K562 (cell line): ENCODE data around the gene NPIPB6. TPM values are rescaled to one million over a fixed set of nuclear protein-coding genes. Genes with fewer than 3 reads are reported as not detected.
"Not testable (repeated sequence)": the region's sequence is repeated elsewhere in the genome, so short reads cannot be mapped to it uniquely, and the experiment has no call there.

Source experiments
- ATAC-seq: fragments of 200-7000 bp; cut with Tn5 transposase; 3 replicates; pipeline ENCODE4 v1.9.1; 2020; ENCODE audit warnings: moderate library complexity
- BruUV-seq: library from RNA; stranded (reverse); fragments of 400-500 nt; replicated peaks from 2 replicates; lab custom pipeline; 2021; lab: Mats Ljungman, UMichigan
- CTCF ChIA-PET: fragments of 300-600 bp; formaldehyde crosslinking; extraction: SDS; loops from one replicate; lab custom pipeline; 2021; ENCODE audit warnings: low intra/inter-chr PET ratio; lab: Yijun Ruan, JAX
- POLR2A ChIA-PET: fragments of 300-600, 350-650 bp; sonication (Branson Sonifier 250); formaldehyde crosslinking; extraction: SDS; loops from one replicate; lab custom pipeline; 2021; ENCODE audit warnings: antibody characterized with exemption, inconsistent platforms; lab: Yijun Ruan, JAX
- DNase-seq, 4 experiments: peaks; one replicate each; pipeline versions ENCODE4 v3.0.0 to v3.0.0-alpha.2; 2011 to 2018; ENCODE audit warnings: low spot score in 3 of 4, mixed read lengths in 3 of 4; ENCODE audit errors: extremely low read depth in 1 of 4
- FAIRE-seq: peaks from 2 replicates; lab custom pipeline; 2011; peaks lifted over from hg19 to GRCh38; lab: Jason Lieb, UNC
- H2AFZ ChIP-seq: 2 replicates; pipeline ENCODE4 v1.6.0; 2011; ENCODE audit warnings: low read depth, low read length, control low read depth, inconsistent platforms
- H3K27ac ChIP-seq: fragments of 200-600 bp; 3 replicates; pipeline ENCODE4 v1.8.0; 2011; ENCODE audit warnings: low read depth, mild to moderate bottlenecking, control low read depth, inconsistent platforms, low read length, moderate library complexity, mixed read lengths; ENCODE audit errors: extremely low read depth
- H3K27me3 ChIP-seq, 2 experiments: fragments of 300-600 bp in 1 of 2; 2 replicates in 1 of 2; 3 replicates in 1 of 2; pipeline versions ENCODE4 v1.6.0 to v1.8.0; 2011; ENCODE audit warnings: inconsistent platforms in 2 of 2, low read length in 2 of 2, mild to moderate bottlenecking in 1 of 2, mixed read lengths in 1 of 2, moderate library complexity in 1 of 2; ENCODE audit not compliant: control insufficient read depth in 2 of 2, insufficient read depth in 2 of 2
- H3K36me3 ChIP-seq: fragments of 300-600 bp; 3 replicates; pipeline ENCODE4 v1.8.0; 2011; ENCODE audit warnings: mild to moderate bottlenecking, low read length, inconsistent platforms; ENCODE audit not compliant: control insufficient read depth, insufficient read depth
- H3K4me1 ChIP-seq, 2 experiments: fragments of 200-600 bp in 1 of 2; replicated peaks in 1 of 2; 2 replicates in 1 of 2; 3 replicates in 1 of 2; pipeline versions ENCODE4 v1.5.1 to v1.8.0; 2011; ENCODE audit warnings: inconsistent platforms in 2 of 2, low read length in 2 of 2, mild to moderate bottlenecking in 1 of 2, mixed read lengths in 1 of 2, moderate library complexity in 1 of 2; ENCODE audit not compliant: control insufficient read depth in 2 of 2, insufficient read depth in 2 of 2
- H3K4me2 ChIP-seq: 2 replicates; pipeline ENCODE4 v1.6.1; 2011; ENCODE audit warnings: low read length, control low read depth, inconsistent platforms, mixed read lengths; ENCODE audit not compliant: insufficient read depth
- H3K4me3 ChIP-seq: fragments of 200-600 bp; sonication (generic), shearing (Covaris generic); 2 replicates; pipeline ENCODE4 v1.5.1; 2016; ENCODE audit warnings: control low read depth, inconsistent platforms
- H3K79me2 ChIP-seq: fragments of 200-600 bp; 3 replicates; pipeline ENCODE4 v1.8.0; 2011; ENCODE audit warnings: low read length, inconsistent platforms; ENCODE audit not compliant: control insufficient read depth, insufficient read depth
- H3K9ac ChIP-seq, 2 experiments: 2 replicates each; pipeline versions ENCODE4 v1.6.0 to v1.6.1; 2011; ENCODE audit warnings: low read depth in 2 of 2, low read length in 2 of 2, control low read depth in 1 of 2, inconsistent platforms in 1 of 2, mild to moderate bottlenecking in 1 of 2, mixed read lengths in 1 of 2; ENCODE audit not compliant: insufficient read depth in 1 of 2
- H3K9me1 ChIP-seq: one replicate; pipeline ENCODE4 v1.6.0; 2011; ENCODE audit warnings: inconsistent platforms, mild to moderate bottlenecking, low read length, moderate library complexity; ENCODE audit not compliant: control insufficient read depth, insufficient read depth
- H3K9me3 ChIP-seq: replicated peaks from 2 replicates; pipeline ENCODE4 v1.5.1; 2011; ENCODE audit warnings: low read depth, low read length, inconsistent platforms; ENCODE audit not compliant: control insufficient read depth, insufficient read depth
- H4K20me1 ChIP-seq: replicated peaks from 2 replicates; pipeline ENCODE4 v1.6.1; 2011; ENCODE audit warnings: low read length, inconsistent platforms, mixed read lengths; ENCODE audit not compliant: control insufficient read depth, insufficient read depth
- WGBS: fragments of 100-300 bp; shearing (Covaris generic); methylation state at CpG from one replicate; pipeline ENCODE4 v1.1.6; 2016; ENCODE audit warnings: low coverage, mixed read lengths; ENCODE audit not compliant: insufficient coverage; ENCODE audit errors: missing lambda C conversion rate; 5-methylcytosine and 5-hydroxymethylcytosine counted together
- in situ Hi-C: fragments of 300-500 bp; cut with MboI; formaldehyde crosslinking; loops from 4 replicates; pipeline ENCODE4 v1.15.0; 2018; ENCODE audit warnings: inconsistent platforms, mixed read lengths
- intact Hi-C: fragments of 100-400 bp; cut with micrococcal nuclease; formaldehyde crosslinking; loops from 2 replicates; pipeline ENCODE4 v1.14.2; 2022
- polyA plus RNA-seq, 8 experiments: library from polyadenylated mRNA; depleted of rRNA in 4 of 8; stranded (reverse) in 5 of 8; unstranded in 3 of 8; fragments of >200 nt; fragmentation: Nextera tagmentation in 2 of 8; fragmentation: Illumina TruSeq in 1 of 8; extraction: Ambion mirVana in 2 of 8; extraction: Trizol in 1 of 8; gene quantifications; 2 replicates each; pipeline versions ENCODE4 v1.2.1 to v1.2.3, GENCODE V29; 2011 to 2014; ENCODE audit warnings: inconsistent platforms in 1 of 8, missing spikeins in 1 of 8
- total RNA-seq, 7 experiments: library from RNA; depleted of rRNA in 6 of 7; stranded (reverse); fragments of >200 nt in 6 of 7; fragmentation: Illumina TruSeq in 2 of 7; extraction: Trizol in 2 of 7; gene quantifications; 2 replicates each; pipeline versions ENCODE4 v1.2.1 to v1.2.3, GENCODE V29; 2011 to 2021; ENCODE audit warnings: low replicate concordance in 1 of 7

NPIPB6 gene
- total and polyA plus RNA-seq, 9 of the 15 experiments (the other 6 are each of a cell fraction or from before 2014, with no cell fraction given), result 0.03 to 0.91 (median 0.40) TPM; not detected in 1

DNA sequence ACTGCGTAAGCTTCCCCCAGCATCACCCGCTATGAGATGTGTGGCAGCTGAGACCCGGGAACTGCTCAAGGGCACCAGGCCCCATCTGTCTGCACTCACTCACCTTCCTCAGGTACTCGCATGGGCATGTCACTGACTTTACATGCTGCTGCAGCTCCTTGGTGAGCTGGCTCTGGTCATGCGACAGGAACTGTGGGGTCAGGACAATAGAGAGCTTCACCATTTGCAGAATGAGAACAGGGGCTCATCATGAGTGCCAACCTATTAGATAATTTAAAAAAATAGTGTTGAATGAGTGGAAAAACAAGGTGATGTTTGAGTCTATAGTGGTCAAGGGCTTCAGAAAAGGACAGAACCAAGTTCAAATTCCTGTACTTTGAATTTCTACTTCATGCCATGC is 708 bp downstream of the NPIPB6 start:
- WGBS, result 80% methylated on average over 1 of the region's 5 CpGs
- H3K4me1 ChIP-seq, H3K79me2 ChIP-seq, H3K9ac ChIP-seq, FAIRE-seq, H3K9me1 ChIP-seq, BruUV-seq, H3K4me2 ChIP-seq, H4K20me1 ChIP-seq, POLR2A ChIA-PET, H3K27me3 ChIP-seq, H3K4me3 ChIP-seq, H3K36me3 ChIP-seq, intact Hi-C loops, H3K9me3 ChIP-seq, DNase-seq, H2AFZ ChIP-seq, ATAC-seq, in situ Hi-C loops, H3K27ac ChIP-seq, CTCF ChIA-PET: not testable (repeated sequence)

DNA sequence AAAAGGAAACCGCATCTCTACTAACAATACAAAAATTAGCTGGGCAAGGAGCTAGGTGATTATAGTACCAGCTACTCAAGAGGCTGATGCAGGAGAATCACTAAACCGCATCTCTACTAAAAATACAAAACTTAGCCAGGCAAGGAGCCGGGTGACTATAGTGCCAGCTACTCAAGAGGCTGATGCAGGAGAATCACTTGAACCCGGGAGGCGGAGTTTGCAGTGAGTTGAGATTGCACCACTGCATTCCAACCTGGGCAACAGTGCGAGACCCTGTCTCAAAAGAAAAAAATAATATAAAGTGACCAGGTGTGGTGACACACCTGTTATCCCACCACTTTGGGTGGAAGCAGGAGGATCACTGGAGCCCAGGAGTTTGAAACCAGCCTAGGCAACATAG is 25.1 kb downstream of the NPIPB6 start:
- H3K9me1 ChIP-seq, H3K9me3 ChIP-seq, H3K4me2 ChIP-seq, H2AFZ ChIP-seq, BruUV-seq, H3K36me3 ChIP-seq, H3K27me3 ChIP-seq, ATAC-seq, FAIRE-seq, H3K27ac ChIP-seq, in situ Hi-C loops, intact Hi-C loops, H3K9ac ChIP-seq, POLR2A ChIA-PET, H3K79me2 ChIP-seq, H4K20me1 ChIP-seq, H3K4me1 ChIP-seq, H3K4me3 ChIP-seq, DNase-seq, CTCF ChIA-PET: not testable (repeated sequence)
- 0% methylated on average over 3 of the region's 6 CpGs for WGBS

DNA sequence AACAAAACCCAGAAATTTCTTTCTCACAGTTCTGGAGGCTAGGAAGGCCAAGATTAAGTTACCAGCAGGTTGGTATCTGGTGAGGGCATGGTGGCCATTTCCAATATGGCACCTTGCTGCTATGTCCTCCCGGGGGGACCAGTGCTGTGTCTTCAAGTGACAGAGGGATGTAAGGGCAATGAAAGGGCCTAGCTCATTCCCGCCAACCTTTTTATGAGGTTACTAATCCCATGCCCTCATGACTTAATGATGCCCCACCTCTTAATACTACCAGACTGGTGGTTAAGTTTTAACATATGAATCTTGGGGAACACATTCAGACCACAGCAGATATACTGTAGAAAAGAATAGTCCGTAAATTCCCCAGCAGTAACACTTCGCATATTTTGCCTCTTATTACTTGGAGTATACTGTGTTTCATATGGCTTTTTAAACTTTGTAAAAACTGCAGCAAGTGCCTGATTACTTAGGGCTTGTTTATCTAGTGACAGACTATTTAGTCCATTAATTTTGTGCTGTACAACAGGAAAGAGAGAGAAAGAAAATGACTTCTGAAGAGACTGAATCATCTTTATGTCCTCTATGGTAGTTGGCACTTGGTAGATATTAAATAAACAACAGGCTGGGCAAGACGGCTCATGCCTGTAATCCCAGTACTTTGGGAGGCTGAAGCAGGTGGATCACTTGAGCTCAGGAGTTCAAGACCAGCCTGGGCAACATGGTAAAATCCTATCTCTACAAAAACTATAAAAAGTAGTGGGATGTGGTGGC is 26.2 kb downstream of the NPIPB6 start:
- 0% methylated on average over 4 of the region's 5 CpGs for WGBS
- intact Hi-C loops, in situ Hi-C loops, H3K4me3 ChIP-seq, H3K27me3 ChIP-seq, H3K27ac ChIP-seq, H3K9me3 ChIP-seq, H3K9ac ChIP-seq, H3K79me2 ChIP-seq, DNase-seq, CTCF ChIA-PET, H2AFZ ChIP-seq, FAIRE-seq, H3K4me1 ChIP-seq, ATAC-seq, H4K20me1 ChIP-seq, BruUV-seq, H3K4me2 ChIP-seq, H3K36me3 ChIP-seq, H3K9me1 ChIP-seq, POLR2A ChIA-PET: not testable (repeated sequence)
